Occipital lobe (tissue), 2 donors: ENCODE measurements around the gene BMP8A. TPM values are rescaled to one million over a fixed set of nuclear protein-coding genes. Genes with fewer than 3 reads are reported as not detected.
"Not testable (repeated sequence)": the region's sequence is repeated elsewhere in the genome, so short reads cannot be mapped to it uniquely, and the experiment has no call there.

ENCODE experiments used
- DNase-seq: peaks from one replicate; lab custom pipeline; 2025; lab: John Stamatoyannopoulos, UW
- total RNA-seq: library from RNA; depleted of rRNA; stranded (reverse); fragments of >200 nt; gene quantifications from one replicate; pipeline ENCODE4 v1.2.3, GENCODE V29; 2014

Gene BMP8A
- total RNA-seq, 1 donor from 2014 or later: 0.16 TPM

DNA sequence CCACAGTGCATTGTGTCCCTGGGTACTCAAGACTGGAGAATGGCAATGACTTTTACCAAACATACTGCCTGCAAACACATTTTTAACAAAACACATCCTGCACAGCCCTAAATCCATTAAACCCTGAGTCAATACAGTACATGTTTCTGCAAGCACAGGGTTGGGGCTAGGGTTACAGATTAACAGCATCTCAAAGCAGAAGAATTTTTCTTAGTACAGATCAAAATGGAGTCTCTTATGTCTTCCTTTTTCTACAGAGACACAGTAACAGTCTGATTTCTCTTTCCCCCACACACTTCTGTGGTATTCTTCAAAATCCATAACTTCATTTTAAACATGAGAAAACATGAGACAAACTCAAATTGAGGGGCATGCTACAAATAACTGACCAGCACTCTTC, 13.9 kb downstream of the BMP8A start:
- no peak for DNase-seq

DNA sequence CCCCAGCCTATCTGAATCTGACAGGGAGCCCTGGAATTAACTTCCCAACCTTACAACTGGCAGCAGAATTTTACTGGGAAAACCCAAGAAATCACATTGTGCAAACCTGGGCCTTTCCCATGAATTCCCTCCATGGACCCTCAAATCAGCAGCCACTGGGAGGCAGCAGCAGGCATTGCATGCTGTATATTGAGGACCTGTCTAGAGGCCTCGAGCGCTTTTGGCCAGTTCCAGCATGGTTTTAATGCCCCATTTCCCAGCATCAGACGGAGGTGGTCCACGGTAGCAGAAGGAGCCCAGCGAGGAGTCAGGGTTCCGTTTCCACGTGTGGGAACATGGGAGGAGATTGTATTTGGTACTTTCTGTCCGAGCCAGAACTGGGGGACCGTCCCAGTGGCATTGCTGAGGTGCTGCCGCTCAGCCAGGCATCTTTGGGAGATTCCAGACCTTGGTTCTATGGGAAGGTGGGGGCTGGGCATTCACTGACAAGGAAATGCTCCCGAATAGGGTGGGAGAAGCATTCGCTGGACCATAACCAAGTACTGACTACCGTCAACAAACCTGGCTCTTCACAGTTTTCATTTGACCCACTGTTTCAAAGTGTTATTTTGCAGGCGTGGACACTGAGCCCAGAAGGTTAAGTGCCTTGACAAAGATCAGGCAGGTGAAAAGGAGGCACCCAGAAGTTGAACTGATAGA, 15.9 kb downstream of the BMP8A start:
- DNase-seq: no peak

DNA sequence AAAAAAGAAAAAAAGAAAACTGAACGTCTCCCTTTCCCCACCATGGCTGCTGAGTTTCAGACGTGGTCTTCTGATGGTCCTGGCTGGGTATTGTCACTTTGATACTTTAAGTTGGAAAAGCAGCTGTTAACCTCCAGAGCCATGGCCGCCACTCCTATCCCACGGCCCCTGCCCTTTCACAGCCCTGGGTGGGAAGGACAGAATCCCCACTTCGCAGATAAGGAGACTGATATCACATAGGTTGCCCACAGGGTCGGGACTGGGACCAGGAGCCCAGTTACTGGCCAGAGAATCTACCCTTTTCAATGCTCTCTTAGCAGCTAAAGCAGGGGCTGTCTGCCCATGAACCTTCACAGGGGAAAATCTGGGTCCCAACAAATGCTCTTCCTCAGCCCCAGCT, 16.8 kb downstream of the BMP8A start:
- no peak for DNase-seq

DNA sequence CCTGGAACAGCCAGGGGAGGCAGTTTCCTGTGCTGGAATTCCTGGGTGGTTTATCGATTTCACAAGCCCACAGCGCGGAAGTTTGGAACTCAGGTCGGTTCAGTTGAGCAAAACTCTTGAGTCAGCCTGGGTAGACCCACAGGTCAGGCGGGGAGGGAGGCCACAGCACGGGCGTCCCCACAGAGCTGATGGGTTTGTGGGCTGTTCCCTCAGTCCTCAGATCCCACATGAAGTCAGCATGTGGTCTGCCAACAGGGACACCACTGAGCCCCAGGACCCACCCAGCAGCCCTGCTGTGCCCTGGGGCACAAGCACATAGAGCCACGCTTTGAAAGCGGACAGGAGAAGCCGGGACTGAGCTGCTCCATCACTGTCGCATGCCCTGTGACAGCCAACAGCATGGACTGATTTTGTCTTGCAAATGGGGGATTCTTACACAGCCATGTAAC, 17.4 kb downstream of the BMP8A start:
- no peak for DNase-seq

DNA sequence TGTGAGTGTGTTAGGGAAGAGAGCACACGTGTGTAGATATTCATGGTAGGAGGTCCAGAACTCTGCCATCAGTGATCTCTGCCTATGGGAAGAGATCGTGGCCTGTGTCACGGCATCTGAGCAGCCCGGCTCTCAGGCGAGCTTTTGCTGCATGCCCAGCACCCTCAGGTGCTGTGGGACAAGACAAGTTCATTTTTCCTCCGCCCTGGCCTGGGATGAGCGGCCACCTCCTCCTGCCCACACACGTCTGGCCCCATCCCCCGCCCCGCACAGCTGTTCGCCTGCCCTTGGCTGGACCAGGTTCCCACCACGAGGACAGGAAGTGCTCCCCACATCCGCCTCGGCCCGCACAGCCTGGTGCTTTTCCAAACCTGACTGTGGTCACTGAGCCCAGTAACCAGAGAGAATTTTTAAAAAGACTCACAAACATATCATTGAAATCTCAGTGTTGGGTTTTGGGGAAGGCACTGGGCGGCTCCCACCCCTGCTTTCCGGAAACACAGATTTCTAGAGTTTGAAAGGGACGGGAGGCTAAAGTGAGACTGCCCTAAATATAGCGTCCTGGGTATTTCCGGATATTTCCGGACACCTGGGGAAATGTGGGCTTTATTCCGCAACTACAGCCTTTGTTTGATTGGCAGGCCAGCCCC, 18.0 kb downstream of the BMP8A start:
- no peak for DNase-seq

DNA sequence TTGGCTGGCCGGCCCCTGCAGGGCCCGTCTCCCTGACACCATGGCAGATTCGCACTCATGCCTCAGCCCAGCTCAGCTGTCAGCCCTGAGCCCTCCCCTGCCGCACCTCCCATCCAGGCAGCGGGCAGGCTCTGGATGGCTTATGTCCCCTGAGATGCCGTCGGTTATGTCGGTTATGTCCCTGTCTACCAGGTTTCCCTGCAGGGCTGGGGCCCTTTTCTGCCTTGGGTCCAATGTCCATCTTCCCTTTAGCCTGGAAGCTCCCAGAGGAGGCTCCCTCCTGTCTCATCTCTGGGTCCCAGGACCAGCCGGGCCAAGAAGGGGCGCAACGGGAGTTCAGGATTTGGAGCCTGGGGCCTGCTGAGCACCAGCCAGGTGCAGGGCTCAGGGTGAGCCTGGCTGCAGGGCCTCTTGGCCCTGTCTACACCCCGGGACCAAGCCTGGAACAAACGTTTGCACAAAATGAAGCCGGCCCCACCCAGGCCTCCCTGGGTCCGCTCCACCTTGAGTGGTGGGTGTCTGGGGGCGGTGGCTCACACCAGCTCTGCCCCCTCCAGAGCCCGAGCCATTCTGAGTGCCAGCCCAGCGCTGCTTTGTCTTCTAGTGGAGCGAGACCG, 19.2 kb downstream of the BMP8A start:
- DNase-seq: not testable (repeated sequence)

DNA sequence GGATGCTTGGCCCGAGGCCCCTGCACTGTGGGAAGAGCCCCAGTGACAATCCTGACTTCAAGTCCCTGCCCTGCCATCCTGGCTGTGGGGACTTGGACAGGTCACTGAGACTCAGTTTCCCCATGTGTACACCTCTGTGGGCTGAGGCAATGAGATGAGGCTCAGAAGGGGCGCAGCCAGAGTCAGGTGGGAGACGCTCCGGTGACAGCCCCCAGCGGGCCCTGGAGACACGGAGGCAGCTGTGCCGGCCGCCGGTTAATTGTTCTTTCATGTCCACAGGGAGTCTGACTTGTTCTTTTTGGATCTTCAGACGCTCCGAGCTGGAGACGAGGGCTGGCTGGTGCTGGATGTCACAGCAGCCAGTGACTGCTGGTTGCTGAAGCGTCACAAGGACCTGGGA, 20.0 kb downstream of the BMP8A start:
- not testable (repeated sequence) for DNase-seq

DNA sequence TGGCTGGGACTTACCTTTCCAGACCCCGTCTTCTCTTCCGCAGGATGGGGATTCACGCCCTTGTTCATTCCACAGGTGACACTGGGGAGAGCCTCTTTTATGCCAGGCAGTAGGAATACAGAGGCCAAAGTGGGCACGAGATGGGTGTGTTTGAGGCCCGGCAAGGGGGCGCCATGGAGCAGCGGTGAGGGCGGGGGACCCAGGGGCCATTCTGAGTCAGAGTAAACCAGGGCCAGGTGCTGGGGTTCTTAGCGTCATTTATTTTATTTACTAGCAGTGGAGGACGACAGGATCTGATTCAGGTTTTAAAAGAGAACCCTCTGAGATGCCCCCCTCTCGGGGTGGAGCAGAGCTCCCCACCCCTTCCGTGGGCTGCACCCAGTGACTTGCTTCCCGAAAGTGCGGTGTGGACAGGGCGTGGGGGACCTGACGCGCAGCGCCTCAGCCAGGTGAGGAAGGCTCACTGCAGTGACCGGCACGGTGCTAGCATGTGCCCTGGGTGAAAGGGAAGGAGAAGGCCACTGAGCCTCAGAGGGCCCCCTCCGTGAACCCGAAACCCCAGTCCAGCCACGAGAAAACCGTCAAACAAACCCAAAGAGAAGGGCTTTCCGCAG, 20.9 kb downstream of the BMP8A start:
- not testable (repeated sequence) for DNase-seq

DNA sequence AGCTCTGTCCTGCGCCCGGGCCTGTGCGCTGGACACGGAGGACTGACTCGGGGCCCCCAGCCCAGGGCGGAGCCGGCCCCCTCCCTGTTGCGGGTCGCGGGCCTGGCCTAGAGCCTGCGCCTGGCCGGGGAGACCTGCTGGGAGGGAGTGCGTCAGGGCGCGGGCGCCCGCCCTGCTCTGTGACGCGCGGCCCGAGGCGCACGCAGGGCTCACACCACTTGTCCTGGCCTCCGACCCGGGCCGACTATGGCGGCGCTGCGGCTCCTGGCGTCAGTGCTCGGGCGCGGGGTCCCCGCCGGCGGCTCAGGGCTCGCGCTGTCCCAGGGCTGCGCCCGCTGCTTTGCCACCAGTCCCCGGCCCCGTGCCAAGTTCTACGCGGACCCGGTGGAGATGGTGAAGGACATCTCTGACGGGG, 23.3 kb downstream of the BMP8A start:
- not testable (repeated sequence) for DNase-seq

DNA sequence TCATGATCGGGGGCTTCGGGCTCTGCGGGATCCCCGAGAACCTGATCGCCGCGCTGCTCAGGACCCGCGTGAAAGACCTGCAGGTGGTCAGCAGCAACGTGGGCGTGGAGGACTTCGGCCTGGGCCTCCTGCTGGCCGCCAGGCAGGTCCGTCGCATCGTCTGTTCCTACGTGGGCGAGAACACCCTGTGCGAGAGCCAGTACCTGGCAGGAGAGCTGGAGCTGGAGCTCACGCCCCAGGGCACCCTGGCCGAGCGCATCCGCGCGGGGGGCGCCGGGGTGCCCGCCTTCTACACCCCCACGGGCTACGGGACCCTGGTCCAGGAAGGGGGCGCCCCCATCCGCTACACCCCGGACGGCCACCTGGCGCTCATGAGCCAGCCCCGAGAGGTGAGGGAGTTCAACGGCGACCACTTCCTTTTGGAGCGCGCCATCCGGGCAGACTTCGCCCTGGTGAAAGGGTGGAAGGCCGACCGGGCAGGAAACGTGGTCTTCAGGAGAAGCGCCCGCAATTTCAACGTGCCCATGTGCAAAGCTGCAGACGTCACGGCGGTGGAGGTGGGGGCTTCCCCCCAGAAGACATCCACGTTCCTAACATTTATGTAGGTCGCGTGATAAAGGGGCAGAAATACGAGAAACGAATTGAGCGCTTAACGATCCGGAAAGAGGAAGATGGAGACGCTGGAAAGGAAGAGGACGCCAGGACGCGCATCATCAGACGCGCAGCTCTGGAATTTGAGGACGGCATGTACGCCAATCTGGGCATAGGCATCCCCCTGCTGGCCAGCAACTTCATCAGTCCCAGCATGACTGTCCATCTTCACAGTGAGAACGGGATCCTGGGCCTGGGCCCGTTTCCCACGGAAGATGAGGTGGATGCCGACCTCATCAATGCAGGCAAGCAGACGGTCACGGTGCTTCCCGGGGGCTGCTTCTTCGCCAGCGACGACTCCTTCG, 24.0 kb downstream of the BMP8A start:
- DNase-seq: not testable (repeated sequence)

DNA sequence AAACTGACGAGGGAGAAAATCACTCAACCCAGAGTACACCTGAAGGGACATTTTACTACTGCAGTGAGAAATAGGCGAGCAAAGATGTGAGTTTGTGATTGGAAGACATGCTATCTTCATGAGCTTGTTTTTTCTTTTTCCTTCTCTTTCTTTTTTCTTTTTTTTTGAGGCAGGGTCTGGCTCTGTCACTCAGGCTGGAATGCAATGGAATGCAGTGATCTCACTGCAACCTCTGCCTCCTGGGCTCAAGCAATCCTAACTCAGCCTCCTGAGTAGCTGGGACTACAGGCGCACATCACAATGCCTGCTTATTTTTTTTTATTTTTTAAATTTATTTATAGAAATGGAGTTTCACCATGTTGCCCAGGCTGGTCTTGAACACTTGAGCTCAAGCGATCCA, 25.4 kb downstream of the BMP8A start:
- not testable (repeated sequence) for DNase-seq

DNA sequence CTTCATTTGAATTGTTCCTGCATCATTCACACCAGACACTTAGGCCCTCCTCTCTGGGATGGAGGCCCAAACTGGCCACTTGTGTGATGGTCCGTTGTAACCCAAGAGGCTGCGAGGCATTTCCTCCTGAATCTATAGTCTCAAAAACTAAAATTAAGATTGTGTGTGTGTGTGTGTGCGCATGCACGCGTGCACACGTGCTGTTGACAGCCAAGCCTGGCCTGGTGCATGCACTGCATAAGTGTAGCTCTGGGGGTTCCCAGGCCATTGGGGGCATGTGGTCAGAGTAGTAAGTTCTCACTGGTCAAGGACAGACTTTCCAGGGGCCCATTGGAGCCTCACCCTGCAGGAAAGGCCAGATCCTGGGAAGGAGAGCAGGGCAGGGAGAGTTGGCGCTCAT, 26.5 kb downstream of the BMP8A start:
- DNase-seq: not testable (repeated sequence)

DNA sequence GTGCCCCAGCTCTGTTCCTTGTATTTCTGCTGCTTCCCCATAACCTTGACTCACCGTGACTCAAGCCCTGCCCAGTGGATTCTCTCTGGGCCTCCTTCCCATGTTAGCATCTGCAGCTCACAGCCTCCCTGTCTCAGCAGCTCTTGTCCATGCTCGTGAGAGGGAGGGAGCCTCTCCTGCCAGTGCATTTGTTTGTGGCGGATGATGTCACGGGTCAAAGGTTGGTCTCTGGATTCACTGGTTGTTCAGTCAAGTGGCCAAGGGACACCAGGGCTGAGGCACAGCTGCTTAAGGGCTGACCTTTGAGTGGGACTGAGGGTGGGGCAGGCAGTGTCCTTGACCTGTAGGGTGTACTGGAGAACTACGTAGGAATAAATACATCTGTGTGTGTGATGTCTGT, 27.9 kb downstream of the BMP8A start:
- not testable (repeated sequence) for DNase-seq

DNA sequence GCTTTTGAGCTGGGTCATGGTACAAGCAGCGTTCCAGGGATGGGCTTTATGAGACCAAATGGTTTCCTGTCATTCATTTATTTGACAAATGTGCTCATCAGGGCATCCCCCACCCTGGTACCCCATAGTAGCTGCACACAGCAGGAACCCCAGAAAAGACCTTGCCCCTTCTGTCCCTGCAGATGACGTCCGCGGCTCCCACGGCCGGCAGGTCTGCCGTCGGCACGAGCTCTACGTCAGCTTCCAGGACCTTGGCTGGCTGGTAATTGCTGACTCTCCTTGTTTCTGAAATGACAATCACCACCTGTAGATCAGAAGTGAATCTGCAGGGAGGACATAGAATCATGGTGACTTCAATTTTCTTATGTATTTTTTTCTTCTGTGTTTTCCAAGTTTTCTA, 30.8 kb downstream of the BMP8A start:
- not testable (repeated sequence) for DNase-seq

DNA sequence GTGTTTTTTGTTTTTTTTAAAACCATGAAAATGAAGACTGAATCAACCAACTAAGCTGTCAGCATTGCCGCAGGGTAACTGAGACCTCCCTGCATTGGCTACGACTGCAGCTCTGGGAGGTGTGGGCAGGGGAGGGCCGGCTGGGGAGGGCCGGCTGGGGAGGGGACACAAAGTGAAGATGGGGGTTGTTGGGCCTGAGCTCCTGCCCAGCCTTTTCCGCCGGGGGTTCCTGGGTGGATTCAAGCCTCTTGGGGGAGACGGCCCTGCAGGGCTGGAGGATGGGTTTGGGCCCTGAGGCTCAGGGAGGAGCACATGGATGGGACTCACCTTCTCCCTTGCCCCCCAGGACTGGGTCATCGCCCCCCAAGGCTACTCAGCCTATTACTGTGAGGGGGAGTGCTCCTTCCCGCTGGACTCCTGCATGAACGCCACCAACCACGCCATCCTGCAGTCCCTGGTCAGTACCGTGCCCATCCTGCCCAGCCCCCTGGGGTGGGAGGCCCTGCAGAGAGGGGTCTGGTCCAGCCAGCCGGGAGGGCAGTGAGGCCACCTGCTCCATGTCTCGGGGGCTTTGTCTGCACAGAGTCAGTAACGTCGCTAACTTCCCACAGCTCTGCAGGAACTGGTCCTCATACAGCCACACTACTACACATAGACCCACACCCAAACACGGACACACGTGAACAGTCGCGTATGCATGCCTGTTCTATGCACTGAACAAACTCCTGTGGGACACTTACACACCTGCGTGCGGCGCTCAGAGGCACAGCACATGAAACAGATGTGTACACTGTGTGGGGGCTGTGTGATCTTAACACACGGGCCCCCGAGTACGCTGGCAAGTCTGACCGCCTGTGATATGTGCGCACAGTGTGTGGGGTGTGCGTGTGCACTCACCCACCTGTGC, 31.5 kb downstream of the BMP8A start:
- DNase-seq: no peak

DNA sequence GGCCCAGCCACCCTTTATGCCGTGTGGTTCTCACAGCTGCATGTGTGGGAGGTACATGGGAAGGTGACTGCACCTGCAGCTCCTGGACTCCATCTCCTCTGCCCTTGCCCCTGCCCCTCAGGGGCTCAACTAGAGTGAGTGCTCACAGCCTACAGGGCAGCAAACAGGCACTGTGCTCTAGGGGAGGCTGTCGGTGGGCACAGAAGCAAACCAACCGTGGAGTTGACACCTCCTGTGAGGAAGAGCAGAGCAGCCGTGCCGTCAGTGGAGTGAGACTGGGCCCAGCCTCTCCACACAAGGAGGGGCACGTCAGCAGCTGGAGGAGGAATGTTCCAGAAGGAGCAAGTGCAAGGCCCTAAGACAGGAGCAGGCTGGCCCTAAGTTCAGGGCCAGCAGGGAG, 32.7 kb downstream of the BMP8A start:
- no peak for DNase-seq

DNA sequence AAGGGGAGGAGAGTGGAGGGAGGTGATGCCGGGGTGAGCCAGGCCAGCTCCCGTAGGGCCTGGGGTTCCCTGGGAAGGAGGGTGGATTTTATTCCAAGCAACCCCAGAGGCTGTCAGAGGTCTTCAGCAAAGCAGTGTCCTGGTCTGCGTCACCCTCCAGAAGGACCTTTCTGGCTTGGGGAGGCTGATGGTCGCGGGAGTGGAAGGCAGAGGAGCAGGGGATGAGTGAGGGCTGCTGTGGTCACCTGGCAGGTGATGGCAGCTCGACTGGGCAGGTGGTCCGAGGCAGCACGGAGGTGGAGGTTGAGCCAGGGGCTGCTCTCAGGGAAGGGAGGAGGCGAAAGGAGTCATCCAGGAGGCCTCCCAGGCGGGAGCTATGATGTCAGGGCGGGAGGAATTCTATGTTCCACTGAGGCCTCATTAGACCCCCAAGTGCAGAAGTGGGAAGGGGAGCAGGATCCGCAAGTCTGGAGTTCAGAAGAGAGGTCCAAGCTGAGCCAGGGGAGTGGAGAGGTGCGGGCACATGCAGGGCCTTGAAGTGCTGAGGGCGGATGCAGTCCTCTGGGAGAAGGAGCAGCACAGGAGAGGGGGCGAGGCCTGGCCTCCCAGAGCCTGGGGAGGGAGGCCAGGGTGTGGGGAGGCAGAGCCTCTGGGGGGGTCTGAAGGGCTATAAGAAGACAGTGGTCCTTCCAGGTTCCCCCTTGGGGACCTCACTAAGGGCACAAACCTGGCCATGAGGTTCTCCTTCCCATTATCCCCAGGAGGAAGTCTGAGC, 33.3 kb downstream of the BMP8A start:
- DNase-seq: no peak

DNA sequence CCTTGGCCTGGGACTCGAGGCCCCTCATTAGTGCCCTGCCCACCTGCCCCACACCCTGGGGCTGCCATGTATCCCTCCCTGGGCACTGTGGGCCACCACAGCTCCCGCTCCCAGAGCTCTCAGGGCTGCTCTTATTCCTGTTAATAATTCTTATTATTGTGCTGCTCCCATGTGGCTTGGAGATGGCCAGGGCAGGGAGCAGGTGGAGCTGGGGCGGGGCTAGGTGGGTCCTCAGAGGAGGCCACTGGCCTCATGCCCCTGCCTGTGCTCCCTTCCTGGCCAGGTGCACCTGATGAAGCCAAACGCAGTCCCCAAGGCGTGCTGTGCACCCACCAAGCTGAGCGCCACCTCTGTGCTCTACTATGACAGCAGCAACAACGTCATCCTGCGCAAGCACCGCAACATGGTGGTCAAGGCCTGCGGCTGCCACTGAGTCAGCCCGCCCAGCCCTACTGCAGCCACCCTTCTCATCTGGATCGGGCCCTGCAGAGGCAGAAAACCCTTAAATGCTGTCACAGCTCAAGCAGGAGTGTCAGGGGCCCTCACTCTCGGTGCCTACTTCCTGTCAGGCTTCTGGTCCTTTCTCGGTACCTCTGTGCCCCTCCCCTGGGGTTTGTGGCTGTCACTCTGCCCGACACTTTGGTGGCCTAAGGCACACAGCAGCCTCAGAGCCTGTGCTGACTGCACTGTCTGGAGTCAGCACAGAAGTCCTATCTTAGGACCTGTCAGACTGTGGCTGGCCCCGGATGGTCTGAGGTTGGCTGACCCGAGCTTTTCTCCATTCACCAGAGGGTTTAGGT, 34.1 kb downstream of the BMP8A start:
- DNase-seq: no peak
